OCI-LY1 (cell line): Measurements from ENCODE around the gene C22orf31.

Experiments
- EZH2 ChIP-seq: fragments of 200-600 bp; sonication (generic), shearing (Covaris generic); IDR thresholded peaks from 2 replicates; pipeline ENCODE4 v1.8.0; 2017; ENCODE audit warnings: borderline replicate concordance, mixed run types, mild to moderate bottlenecking, antibody characterized with exemption, low read length, moderate library complexity, mixed read lengths
- TF ChIP-seq, protein P1 (sequence below): fragments of 200-600 bp; sonication (generic), shearing (Covaris generic); IDR thresholded peaks from 2 replicates; pipeline ENCODE4 v1.5.1; 2017; ENCODE audit warnings: mild to moderate bottlenecking, antibody characterized with exemption, low read length, moderate library complexity, mixed read lengths

DNA sequence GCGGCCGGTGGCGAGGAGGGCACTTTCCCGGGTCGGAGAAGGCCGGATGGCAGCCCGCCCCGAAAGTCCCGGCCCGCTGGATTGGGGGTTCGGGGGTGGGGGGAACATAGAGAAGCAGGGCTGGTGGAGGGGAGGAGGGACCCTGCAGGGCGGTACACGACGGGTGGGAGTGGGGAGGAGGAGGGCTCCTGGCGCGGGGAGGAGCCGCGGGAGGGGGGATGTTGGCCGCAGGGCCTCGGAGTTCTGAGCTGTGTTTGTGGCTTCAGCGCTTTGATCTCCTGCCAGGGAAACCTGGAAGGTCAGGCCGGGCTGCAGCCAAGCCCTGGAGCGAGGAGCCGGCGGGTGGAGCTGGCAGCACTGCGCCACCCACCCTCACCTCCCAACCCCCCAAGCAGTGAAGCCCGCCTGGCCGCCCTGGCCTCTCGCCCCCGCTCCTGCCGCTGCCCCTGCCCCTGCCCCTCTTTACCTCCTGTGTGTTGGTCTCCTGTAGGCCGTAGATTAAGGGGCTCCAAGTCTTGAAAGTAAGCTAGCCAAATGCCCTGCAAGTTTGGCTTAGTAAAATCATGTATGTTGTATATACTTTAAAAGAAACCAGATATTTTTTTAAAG lies 30.9 kb downstream of the C22orf31 start:
- TF ChIP-seq EZH2 = no peak
- TF ChIP-seq, protein P1, sequence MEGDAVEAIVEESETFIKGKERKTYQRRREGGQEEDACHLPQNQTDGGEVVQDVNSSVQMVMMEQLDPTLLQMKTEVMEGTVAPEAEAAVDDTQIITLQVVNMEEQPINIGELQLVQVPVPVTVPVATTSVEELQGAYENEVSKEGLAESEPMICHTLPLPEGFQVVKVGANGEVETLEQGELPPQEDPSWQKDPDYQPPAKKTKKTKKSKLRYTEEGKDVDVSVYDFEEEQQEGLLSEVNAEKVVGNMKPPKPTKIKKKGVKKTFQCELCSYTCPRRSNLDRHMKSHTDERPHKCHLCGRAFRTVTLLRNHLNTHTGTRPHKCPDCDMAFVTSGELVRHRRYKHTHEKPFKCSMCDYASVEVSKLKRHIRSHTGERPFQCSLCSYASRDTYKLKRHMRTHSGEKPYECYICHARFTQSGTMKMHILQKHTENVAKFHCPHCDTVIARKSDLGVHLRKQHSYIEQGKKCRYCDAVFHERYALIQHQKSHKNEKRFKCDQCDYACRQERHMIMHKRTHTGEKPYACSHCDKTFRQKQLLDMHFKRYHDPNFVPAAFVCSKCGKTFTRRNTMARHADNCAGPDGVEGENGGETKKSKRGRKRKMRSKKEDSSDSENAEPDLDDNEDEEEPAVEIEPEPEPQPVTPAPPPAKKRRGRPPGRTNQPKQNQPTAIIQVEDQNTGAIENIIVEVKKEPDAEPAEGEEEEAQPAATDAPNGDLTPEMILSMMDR = no peak
